ENCODE data around the gene MLANA.

MLANA gene

DNA sequence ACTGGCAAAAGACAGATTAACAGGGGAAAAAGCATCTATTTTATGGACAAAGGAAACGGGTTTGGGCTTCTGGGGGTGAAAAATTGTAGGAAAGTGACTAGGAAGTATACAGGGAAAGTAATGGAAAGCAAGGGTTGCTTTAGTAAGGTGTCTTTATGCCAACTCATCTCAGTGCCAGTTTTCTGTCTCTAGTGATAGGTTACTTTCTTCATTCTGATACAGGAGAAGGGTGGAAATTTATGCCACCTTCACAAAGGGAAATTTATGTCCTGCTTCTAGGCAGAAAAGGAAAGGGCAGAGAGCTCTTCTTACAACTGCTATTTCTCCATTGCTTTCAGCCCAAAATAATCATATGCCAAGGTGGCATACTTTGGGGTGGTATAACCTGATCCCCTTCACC is 37.7 kb upstream of the MLANA start:
- WGBS, result 79% methylated on average over 1 of the region's 1 CpG

DNA sequence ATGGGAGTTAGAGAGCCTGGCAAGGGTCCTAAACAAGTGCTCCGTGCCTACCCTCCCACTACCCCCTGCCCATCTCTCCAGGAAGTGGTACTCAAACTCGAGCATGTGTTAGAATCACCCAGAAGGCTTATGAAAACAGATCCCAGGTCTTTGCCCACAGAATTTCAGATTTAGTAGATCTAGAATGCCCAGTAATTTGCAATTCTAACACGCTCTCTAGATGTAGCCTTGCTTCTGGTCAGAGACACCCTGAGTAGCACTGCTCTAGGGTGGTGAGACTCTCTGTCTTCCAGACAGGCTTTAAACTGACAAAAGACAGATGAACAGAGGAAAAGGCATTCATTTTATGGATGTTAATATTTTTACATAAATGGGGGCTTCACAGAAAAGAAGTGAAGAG is 37.1 kb upstream of the MLANA start:
- H3K36me3 ChIP-seq (ENCODE audit: insufficient read depth, low read length), result no peaks in the 10 kb centered on the region
- H3K9ac ChIP-seq (ENCODE audit: low read depth, low read length), result no peak overlapping the region
- H3K27me3 ChIP-seq (ENCODE audit: insufficient read depth, low read length), result no peaks in the 10 kb centered on the region
- WGBS, result 82% methylated on average over 3 of the region's 3 CpGs
- H3K27ac ChIP-seq (ENCODE audit: low read depth, low read length), result no peak overlapping the region
- no peaks in the 10 kb centered on the region for H3K4me1 ChIP-seq (ENCODE audit: insufficient read depth, low read length)
- no peaks in the 10 kb centered on the region for H3K9me3 ChIP-seq (ENCODE audit: insufficient read depth, low read depth, low read length)
- H3K4me3 ChIP-seq (ENCODE audit: low read length), result no peak overlapping the region

More for the DNA sequence above, 37.7 kb upstream of the MLANA start:
- H3K27ac ChIP-seq (ENCODE audit: low read depth, low read length), result no peak overlapping the region
- H3K27me3 ChIP-seq (ENCODE audit: insufficient read depth, low read length), result no peaks in the 10 kb centered on the region
- H3K4me1 ChIP-seq (ENCODE audit: insufficient read depth, low read length), result no peaks in the 10 kb centered on the region
- H3K9ac ChIP-seq (ENCODE audit: low read depth, low read length), result no peak overlapping the region
- H3K4me3 ChIP-seq (ENCODE audit: low read length), result no peak overlapping the region
- H3K36me3 ChIP-seq (ENCODE audit: insufficient read depth, low read length), result no peaks in the 10 kb centered on the region
- H3K9me3 ChIP-seq (ENCODE audit: insufficient read depth, low read depth, low read length), result no peaks in the 10 kb centered on the region

DNA sequence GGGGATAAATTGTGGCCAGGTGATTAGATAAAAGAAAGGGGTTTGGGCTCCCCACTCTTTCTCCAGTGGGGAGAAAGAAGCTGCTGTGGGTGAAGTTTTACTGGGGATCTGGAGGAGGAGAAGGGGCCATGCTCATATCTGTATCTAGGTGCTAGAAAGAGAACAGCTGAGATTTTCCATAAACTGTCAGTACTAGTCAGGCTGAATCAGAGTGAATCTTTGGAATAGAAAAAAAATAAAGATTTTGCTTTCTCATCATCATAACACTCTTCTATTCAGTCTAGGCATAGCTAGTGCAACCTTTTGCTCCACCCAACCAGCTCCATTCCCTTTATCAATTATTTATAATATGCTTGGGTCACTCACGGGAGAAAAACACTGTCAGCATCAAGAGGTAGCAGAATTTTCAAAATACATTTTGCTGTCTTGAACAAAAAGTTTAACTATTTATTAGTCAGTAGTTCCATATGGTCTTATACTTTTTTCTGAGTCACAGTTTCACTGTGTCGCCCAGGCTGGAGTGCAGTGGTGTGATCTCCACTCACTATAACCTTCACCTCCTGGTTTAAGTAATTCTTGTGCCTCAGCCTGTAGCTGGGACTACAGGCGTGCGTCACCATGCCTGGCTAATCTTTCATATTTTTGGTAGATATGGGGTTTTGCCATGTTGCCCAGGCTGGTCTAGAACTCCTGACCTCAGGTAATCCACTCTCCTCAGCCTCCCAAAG is 36.5 kb upstream of the MLANA start:
- H3K4me1 ChIP-seq (ENCODE audit: insufficient read depth, low read length), result no peaks in the 10 kb centered on the region
- H3K36me3 ChIP-seq (ENCODE audit: insufficient read depth, low read length), result no peaks in the 10 kb centered on the region
- H3K27ac ChIP-seq (ENCODE audit: low read depth, low read length), result no peak overlapping the region
- no peaks in the 10 kb centered on the region for H3K9me3 ChIP-seq (ENCODE audit: insufficient read depth, low read depth, low read length)
- no peak overlapping the region for H3K4me3 ChIP-seq (ENCODE audit: low read length)
- WGBS, result 92% methylated on average over 4 of the region's 4 CpGs
- no peaks in the 10 kb centered on the region for H3K27me3 ChIP-seq (ENCODE audit: insufficient read depth, low read length)
- H3K9ac ChIP-seq (ENCODE audit: low read depth, low read length), result no peak overlapping the region

DNA sequence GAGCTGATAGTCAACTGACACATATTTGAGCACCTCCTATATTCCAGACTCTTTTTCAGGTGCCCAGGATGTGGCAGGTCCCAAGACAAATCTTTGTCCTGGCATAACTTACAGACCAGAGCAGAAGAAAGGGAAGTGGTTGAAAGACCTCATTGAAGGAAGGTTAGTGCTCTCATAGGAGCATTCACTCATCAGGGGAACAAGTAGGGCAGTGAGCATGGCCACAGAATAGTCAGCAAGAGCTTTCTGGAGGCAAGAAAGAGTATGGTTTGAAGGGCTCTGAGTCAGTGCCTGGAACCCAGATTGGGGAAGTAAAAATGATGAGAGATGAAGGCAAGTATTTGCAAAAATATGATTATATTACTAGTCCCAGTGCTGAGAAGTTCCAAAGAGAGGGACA is 32.8 kb upstream of the MLANA start:
- Histone ChIP-seq H3K9ac (ENCODE audit: low read depth, low read length) (no peak overlapping the region), H3K27me3 (ENCODE audit: insufficient read depth, low read length) (no peaks in the 10 kb centered on the region), H3K4me3 (ENCODE audit: low read length) (no peak overlapping the region), H3K27ac (ENCODE audit: low read depth, low read length) (no peak overlapping the region), H3K36me3 (ENCODE audit: insufficient read depth, low read length) (no peaks in the 10 kb centered on the region), H3K4me1 (ENCODE audit: insufficient read depth, low read length) (no peaks in the 10 kb centered on the region), H3K9me3 (ENCODE audit: insufficient read depth, low read depth, low read length) (no peaks in the 10 kb centered on the region)

DNA sequence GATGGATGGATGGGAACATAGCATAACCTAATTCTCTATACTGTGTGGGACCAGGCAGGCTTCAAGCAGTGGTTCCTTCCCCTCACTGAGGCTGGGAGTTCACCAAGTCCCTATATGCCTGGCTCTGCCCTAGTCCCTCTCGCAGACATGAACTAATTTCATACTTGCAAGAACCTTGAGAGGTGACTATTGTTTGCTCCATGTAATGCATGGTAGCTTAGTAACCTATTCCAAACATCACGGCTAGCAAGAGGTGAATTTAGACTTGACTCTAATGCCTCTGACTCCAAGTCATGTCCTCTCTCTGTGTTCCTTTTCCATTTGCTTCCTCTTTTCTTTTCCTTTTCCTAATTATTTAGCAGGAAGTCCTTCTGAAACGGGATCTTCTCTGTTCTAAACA is 31.9 kb upstream of the MLANA start:
- no peak overlapping the region for H3K9ac ChIP-seq (ENCODE audit: low read depth, low read length)
- H3K4me3 ChIP-seq (ENCODE audit: low read length), result no peak overlapping the region
- no peaks in the 10 kb centered on the region for H3K36me3 ChIP-seq (ENCODE audit: insufficient read depth, low read length)
- 59% methylated on average over 3 of the region's 3 CpGs for WGBS
- no peaks in the 10 kb centered on the region for H3K9me3 ChIP-seq (ENCODE audit: insufficient read depth, low read depth, low read length)
- no peak overlapping the region for H3K27ac ChIP-seq (ENCODE audit: low read depth, low read length)
- H3K27me3 ChIP-seq (ENCODE audit: insufficient read depth, low read length), result no peaks in the 10 kb centered on the region
- no peaks in the 10 kb centered on the region for H3K4me1 ChIP-seq (ENCODE audit: insufficient read depth, low read length)

DNA sequence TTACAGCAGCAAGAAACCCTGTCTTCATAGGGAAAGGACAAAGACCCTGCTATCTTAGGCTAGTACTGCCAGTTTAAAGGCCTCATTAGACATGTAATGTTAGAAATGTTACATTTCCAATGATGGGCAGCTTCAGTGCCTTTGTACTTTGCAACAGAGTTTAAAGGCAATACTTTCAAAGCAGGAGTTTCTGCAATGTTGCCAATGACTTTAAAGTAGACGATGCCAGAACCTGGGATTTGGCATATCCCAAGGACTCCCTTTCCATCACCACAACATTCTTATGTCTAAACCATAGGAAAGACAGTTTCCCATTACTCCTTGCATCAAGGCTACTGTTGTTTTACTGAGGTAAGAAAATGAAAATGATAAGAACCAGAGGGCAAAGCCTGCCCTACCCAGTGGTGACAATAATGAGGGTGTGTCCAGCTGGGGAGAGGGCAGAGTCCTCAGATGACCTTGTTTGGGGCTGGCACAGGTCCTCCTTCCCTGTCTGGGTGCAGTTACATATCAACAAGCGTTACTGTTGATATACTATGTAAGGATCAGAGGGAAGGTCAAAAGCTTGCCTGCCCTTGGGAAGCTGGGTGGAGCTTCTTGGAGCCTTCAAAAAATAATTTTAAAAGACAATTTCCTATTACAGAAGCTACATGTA is 27.5 kb upstream of the MLANA start:
- H3K27me3 ChIP-seq (ENCODE audit: insufficient read depth, low read length), result no peaks in the 10 kb centered on the region
- H3K4me1 ChIP-seq (ENCODE audit: insufficient read depth, low read length), result 0 out of 2 replicates have a peak, but pooled peaks cover 7% of the 10 kb centered on the region
- no peaks in the 10 kb centered on the region for H3K36me3 ChIP-seq (ENCODE audit: insufficient read depth, low read length)
- H3K27ac ChIP-seq (ENCODE audit: low read depth, low read length), result no peak overlapping the region
- 96% methylated on average over 2 of the region's 2 CpGs for WGBS
- H3K9me3 ChIP-seq (ENCODE audit: insufficient read depth, low read depth, low read length), result no peaks in the 10 kb centered on the region
- H3K4me3 ChIP-seq (ENCODE audit: low read length), result no peak overlapping the region
- H3K9ac ChIP-seq (ENCODE audit: low read depth, low read length), result no peak overlapping the region

DNA sequence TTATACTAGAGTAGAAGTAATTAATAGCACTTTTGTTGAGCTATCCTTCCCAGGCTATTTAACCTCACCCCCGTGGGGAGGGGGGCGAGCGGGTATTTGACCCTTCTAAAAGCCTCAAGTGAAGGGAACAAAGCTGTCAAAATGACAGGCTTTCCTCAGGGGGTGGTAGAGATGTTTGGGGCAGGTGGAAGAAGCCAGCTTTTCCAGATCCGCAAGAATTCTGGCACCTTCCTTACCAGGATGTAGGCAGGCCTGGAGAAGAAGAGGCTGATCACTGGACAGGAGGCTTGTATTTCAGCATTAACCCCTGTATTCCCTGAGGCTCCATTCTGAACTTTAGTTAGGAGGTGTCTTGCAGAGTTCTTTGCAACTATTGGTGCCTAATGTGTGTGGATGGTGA is 26.2 kb upstream of the MLANA start:
- WGBS, result 85% methylated on average over 4 of the region's 4 CpGs
- Histone ChIP-seq H3K9me3 (ENCODE audit: insufficient read depth, low read depth, low read length) (no peaks in the 10 kb centered on the region), H3K27ac (ENCODE audit: low read depth, low read length) (no peak overlapping the region), H3K4me1 (ENCODE audit: insufficient read depth, low read length) (0 out of 2 replicates have a peak, but pooled peaks cover 7% of the 10 kb centered on the region), H3K36me3 (ENCODE audit: insufficient read depth, low read length) (no peaks in the 10 kb centered on the region), H3K27me3 (ENCODE audit: insufficient read depth, low read length) (no peaks in the 10 kb centered on the region), H3K4me3 (ENCODE audit: low read length) (no peak overlapping the region), H3K9ac (ENCODE audit: low read depth, low read length) (no peak overlapping the region)

DNA sequence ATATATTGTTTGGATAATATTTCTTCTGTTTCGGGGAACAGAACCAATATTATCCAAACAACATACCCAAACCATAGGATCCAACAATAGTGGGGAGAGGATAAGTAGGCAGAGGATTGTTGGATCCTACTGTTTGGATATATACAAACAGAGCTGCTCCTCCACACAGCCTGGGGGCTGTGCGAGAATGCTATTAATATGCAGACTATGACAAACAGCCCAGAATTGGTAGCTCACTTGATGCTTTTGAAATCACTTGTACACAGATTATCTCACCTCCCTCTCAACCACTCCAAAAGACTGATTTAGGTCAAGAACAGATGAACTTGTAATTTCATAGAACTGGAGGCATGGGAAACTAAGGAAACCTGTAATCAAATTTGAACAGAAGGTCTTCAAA is 24.4 kb upstream of the MLANA start:
- Histone ChIP-seq H3K4me1 (ENCODE audit: insufficient read depth, low read length) (0 out of 2 replicates have a peak, but pooled peaks cover 7% of the 10 kb centered on the region), H3K9me3 (ENCODE audit: insufficient read depth, low read depth, low read length) (no peaks in the 10 kb centered on the region), H3K27ac (ENCODE audit: low read depth, low read length) (no peak overlapping the region), H3K4me3 (ENCODE audit: low read length) (no peak overlapping the region), H3K36me3 (ENCODE audit: insufficient read depth, low read length) (no peaks in the 10 kb centered on the region), H3K27me3 (ENCODE audit: insufficient read depth, low read length) (no peaks in the 10 kb centered on the region), H3K9ac (ENCODE audit: low read depth, low read length) (no peak overlapping the region)
- 88% methylated on average over 1 of the region's 2 CpGs for WGBS

DNA sequence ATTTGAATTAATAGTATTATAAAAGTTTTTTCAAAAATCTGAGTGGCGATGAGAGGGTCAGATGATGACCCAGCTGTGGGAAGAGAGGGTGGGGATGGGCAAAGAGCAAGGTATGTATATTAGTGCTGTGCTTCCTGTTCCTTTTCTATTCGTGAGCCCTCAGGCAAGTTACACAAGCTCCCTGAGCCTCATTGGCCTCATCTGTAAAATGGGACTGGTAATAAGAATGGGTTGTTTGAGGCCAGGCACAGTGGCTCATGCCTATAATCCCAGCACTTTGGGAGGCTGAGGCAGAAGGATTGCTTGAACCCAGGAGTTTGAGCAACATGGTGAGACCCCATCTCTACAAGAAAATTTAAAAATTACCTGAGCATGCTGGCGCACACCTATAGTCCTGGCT is 24.0 kb upstream of the MLANA start:
- H3K27me3 ChIP-seq (ENCODE audit: insufficient read depth, low read length), result no peaks in the 10 kb centered on the region
- no peak overlapping the region for H3K27ac ChIP-seq (ENCODE audit: low read depth, low read length)
- H3K4me1 ChIP-seq (ENCODE audit: insufficient read depth, low read length), result 0 out of 2 replicates have a peak, but pooled peaks cover 7% of the 10 kb centered on the region
- 90% methylated on average over 3 of the region's 3 CpGs for WGBS
- H3K9me3 ChIP-seq (ENCODE audit: insufficient read depth, low read depth, low read length), result no peaks in the 10 kb centered on the region
- H3K9ac ChIP-seq (ENCODE audit: low read depth, low read length), result no peak overlapping the region
- H3K36me3 ChIP-seq (ENCODE audit: insufficient read depth, low read length), result no peaks in the 10 kb centered on the region
- no peak overlapping the region for H3K4me3 ChIP-seq (ENCODE audit: low read length)

DNA sequence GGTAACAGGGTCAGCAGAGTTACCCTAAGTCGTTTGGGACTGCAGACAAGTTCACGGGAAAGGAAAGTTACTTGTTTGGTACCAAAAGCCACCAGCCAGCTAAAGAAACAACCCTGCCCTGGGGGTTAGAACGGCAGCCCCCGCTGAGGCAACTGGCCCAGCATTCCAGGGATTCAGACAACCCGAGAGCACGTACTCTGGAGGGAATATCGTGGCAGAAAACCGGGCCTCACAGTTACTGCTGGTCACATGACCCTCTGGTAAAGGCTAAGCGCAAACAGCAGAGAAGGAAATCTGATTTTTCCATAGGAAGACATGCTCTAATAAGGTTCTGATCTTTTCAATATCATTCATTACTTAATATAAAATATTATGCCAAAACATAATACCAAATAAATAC is 22.5 kb upstream of the MLANA start:
- Histone ChIP-seq H3K9me3 (ENCODE audit: insufficient read depth, low read depth, low read length) (no peaks in the 10 kb centered on the region), H3K4me1 (ENCODE audit: insufficient read depth, low read length) (peaks cover 7% of the 10 kb centered on the region; the same call in 1 of the 2 replicates), H3K9ac (ENCODE audit: low read depth, low read length) (no peak overlapping the region), H3K4me3 (ENCODE audit: low read length) (no peak overlapping the region), H3K36me3 (ENCODE audit: insufficient read depth, low read length) (no peaks in the 10 kb centered on the region), H3K27ac (ENCODE audit: low read depth, low read length) (no peak overlapping the region), H3K27me3 (ENCODE audit: insufficient read depth, low read length) (no peaks in the 10 kb centered on the region)
- 74% methylated on average over 9 of the region's 9 CpGs for WGBS

DNA sequence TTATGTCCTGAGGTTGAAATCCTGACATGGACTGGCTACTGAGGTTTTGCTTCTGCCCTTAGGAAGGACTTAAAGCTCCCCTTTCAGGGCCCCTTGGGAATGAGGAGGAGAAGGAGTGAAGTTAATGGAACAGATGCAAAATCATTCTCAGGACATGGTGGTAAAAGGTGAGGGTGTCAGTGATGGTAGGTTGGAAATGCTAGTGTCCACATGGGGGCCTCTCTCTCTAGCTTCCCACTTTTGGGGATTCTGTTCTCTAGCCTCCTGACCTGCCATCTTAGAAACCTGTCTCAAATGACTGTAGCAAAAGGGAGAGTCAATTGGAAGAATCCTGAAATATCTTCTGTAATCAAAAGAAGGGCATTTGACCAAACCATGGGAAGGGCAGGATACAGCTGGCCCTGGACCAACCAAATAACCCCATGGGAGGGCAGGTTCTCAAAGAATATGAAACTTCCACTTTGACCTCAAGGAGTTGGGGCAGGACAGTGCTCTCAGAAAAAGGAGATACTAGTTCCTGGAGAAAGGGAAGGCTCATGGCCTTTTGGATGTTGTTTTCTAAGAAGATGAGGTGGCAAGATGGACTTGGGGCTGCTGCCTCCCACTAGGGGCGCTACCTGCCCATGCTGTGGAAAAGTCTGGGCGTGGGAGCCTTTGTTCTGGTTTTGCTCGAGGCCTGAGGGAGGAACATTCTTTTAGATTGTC is 21.2 kb upstream of the MLANA start:
- Histone ChIP-seq H3K36me3 (ENCODE audit: insufficient read depth, low read length) (no peaks in the 10 kb centered on the region), H3K9me3 (ENCODE audit: insufficient read depth, low read depth, low read length) (no peaks in the 10 kb centered on the region), H3K9ac (ENCODE audit: low read depth, low read length) (no peak overlapping the region), H3K27me3 (ENCODE audit: insufficient read depth, low read length) (no peaks in the 10 kb centered on the region), H3K4me1 (ENCODE audit: insufficient read depth, low read length) (peaks cover 3% of the 10 kb centered on the region; the same call in 1 of the 2 replicates), H3K4me3 (ENCODE audit: low read length) (no peak overlapping the region), H3K27ac (ENCODE audit: low read depth, low read length) (no peak overlapping the region)
- WGBS, result 74% methylated on average over 3 of the region's 3 CpGs
